GM12872 (cell line): ENCODE measurements around the gene KCNH5.

Experiments used
- TF ChIP-seq, protein P1 (sequence below): IDR thresholded peaks from 3 replicates; pipeline ENCODE4 v1.5.1; 2011; ENCODE audit warnings: low read depth, mild to moderate bottlenecking, low read length, moderate library complexity; ENCODE audit not compliant: insufficient read depth

The KCNH5 gene

DNA sequence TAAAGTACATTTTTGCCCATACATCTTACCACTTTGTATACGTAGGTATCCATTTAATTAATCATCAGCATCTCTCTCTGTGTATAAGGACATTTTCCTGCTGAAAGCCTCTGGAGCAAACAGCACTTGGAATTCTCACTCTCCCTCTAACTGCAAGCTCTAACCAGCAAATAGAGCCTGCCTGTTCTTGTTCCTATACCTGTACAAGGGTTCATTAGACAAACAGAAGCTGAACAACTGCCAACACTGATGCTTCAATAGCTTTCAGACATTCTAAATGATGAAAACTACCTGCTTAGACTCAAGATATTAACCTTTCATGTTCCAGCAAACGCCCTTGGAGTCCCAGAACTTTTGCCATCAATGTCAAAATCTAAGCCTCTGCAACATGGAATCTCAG lies 98.0 kb downstream of the KCNH5 start:
- TF ChIP-seq, protein P1, sequence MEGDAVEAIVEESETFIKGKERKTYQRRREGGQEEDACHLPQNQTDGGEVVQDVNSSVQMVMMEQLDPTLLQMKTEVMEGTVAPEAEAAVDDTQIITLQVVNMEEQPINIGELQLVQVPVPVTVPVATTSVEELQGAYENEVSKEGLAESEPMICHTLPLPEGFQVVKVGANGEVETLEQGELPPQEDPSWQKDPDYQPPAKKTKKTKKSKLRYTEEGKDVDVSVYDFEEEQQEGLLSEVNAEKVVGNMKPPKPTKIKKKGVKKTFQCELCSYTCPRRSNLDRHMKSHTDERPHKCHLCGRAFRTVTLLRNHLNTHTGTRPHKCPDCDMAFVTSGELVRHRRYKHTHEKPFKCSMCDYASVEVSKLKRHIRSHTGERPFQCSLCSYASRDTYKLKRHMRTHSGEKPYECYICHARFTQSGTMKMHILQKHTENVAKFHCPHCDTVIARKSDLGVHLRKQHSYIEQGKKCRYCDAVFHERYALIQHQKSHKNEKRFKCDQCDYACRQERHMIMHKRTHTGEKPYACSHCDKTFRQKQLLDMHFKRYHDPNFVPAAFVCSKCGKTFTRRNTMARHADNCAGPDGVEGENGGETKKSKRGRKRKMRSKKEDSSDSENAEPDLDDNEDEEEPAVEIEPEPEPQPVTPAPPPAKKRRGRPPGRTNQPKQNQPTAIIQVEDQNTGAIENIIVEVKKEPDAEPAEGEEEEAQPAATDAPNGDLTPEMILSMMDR: no peak

DNA sequence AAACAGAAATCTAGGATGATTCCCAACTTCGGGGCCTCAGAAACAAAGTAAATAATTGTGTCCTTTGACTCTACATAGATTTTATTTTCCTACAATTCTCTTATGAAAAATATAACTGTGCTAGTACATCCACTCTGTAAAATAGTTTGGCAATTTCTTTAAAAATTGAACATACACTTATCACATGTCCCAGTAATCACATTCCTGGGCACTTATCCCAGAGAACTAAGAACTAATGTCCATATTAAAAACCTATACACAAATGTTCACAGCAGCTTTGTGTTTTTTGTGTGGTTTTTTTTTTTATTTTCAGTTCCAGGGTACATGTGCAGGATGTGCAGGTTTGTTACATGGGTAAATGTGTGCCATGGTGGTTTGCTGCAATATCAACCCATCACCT lies 99.0 kb downstream of the KCNH5 start:
- TF ChIP-seq, protein P1: no peak

DNA sequence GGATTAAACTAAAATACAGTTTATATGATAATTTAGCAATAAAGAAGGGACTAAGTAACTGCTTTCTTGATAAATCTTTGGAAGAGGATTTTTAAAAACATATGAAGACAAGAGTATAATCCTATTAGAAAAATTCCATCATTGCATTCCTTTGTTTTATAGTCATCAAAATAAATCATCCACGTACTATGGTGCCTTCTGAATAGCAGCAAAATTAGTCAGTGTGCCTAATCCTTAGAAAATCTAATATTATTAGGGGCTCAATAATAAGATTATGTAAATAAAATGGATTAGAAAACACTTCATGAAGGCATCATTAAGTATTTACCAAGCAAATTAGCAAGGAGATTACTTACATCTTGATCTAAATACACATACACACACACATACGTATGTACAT lies 102.1 kb downstream of the KCNH5 start:
- TF ChIP-seq, protein P1: no peak

DNA sequence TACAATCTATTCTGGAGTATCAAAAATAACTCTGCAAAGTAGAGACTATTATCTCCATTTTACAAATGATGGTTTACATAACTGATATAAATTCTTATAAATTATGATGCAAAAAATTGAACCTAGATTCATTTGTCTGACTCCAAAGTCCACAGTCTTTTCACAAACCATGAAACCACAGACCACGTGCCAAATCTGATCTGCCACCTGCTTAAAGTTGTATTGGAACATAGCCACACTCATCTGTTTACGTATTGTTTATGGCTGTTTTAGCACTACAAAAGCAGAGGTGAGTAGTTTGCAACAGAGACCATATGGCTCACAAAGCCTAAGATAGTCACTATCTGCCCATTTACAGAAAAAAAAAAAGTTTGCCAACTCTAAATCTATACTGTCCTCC lies 105.3 kb downstream of the KCNH5 start:
- TF ChIP-seq, protein P1: no peak

DNA sequence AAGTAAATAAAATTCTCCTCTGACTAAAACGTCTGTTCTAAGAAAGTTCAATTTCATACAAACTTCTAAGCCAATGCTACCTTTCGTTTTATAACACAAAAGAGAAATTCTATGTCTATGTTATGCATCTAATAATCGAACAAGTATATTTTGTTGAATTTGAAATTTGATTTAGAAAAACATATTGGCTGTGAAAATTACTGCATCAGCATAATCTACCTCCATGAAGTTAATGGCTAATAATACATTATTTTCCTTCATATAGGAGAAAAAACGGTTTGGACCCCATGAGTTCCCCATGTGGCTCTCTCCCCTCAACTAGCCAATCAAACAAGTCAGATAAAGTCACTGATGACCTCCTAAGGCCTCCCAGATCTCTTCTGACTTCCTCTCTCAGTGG lies 106.5 kb downstream of the KCNH5 start:
- TF ChIP-seq, protein P1: no peak

DNA sequence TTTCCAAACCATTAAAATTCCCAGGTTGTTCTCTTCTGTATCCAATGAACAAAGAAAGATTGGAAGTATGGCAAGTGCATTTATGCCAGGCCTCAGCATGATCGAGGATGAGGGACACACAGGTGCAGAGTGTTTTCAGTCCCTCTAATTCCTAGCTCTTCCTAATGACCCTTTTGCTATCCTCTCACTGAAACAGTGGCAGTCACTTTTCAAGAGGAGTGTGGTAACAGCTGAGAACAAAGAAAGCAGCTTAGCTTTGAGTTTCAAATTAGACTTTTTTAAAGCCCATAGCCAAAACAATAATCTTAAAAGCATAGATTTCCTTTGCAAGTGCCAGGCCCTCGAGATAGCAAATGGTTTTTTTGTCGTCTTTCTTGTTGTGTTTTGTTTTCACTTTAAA lies 110.8 kb downstream of the KCNH5 start:
- TF ChIP-seq, protein P1: no peak

DNA sequence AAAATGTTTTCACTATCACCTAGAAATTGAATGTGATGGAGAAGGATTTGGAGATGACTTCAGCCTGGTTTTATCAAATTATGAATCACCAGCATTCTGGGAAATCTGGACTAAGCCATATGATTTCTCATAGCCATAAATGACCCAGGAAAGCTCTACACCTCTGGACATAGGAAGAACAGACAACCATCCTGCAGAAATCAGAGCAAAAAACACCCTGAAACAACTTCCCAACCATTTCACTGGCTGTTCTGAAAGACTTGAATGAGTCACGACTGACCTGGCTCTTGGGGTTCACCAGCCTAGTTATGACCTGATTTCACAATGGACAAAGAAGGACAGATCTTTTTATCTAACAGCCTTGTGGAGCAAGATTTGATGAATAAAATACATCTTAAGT lies 123.8 kb downstream of the KCNH5 start:
- TF ChIP-seq, protein P1: no peak

DNA sequence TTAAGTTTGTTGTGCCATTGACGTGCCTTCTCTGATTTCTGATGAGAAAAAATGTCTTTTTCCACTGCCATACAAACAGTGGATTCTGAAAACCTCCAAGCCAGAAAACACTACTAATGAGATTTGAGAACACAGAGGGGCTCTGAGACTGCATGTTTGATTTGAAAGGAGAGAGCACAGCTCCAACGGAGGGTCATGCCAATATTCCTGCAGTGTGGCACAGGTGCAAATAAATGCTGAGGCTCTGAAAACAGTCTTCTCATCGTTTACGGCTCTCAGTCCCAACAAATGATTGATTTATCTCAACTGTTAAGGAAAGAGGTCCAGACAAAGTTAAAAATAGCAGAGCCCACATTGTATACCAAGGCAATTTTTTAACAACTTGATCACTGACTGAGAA lies 128.7 kb downstream of the KCNH5 start:
- TF ChIP-seq, protein P1: no peak
